ENCODE results near the gene OR51E2. TPM values are rescaled to one million over a fixed set of nuclear protein-coding genes. Genes with fewer than 3 reads are reported as not detected.

Gene OR51E2
- total and polyA plus RNA-seq, 2 of the 8 experiments (the other 6 are each of a cell fraction or from before 2014, with no cell fraction given) = not detected

DNA sequence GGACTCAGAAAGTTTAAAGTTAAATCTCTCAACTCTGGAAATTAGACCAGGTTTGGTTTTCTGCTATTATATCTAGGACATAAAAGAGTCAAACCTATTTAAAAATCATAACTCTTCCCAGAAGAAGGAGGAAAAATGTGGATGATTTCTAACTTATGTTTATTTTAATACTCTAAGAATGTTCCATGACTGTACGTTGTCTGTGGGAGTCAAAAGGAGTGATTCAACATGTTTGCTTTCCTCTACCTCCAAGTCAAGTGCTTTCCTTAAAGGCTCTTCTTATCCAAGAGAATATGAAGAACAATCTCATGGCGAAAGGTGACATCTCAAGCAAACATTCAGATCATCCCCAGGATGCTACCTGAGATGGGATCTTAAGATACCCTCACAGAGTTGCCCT lies 32.2 kb downstream of the OR51E2 start:
- Histone ChIP-seq H3K4me1 (replicated peaks in 1 of 4; ENCODE audit: control insufficient read depth in 3 of 4, insufficient read depth in 4 of 4, low read length in 3 of 4) (no peaks in the 10 kb centered on the region; a peak in 1 of 7 replicates), H3K23me2 (ENCODE audit: low read depth, low read length) (peaks cover 3% of the 10 kb centered on the region; the same call in 1 of the 2 replicates), H4K5ac (ENCODE audit: insufficient read length, low read depth, low read length) (no peak overlapping the region), H3K4me2 (ENCODE audit: insufficient read depth in 1 of 2, low read depth in 2 of 2, low read length in 2 of 2) (no peak overlapping the region), H2AFZ (ENCODE audit: low read length) (no peak overlapping the region), H2BK15ac (ENCODE audit: low read length) (no peak overlapping the region), H4K91ac (replicated peaks; ENCODE audit: insufficient read length, low read length) (no peak overlapping the region), H2BK5ac (ENCODE audit: low read depth, low read length) (no peak overlapping the region), H2BK120ac (replicated peaks; ENCODE audit: low read depth, low read length) (no peak overlapping the region), H2BK20ac (ENCODE audit: low read length) (no peak overlapping the region), H2AK5ac (ENCODE audit: low read depth, low read length) (no peak overlapping the region), H3K9ac (replicated peaks in 1 of 4; ENCODE audit: extremely low read depth in 1 of 4, low read depth in 3 of 4, low read length in 3 of 4) (no peak overlapping the region), H4K20me1 (replicated peaks in 1 of 2; ENCODE audit: control insufficient read depth in 1 of 2, insufficient read depth in 2 of 2, low read length in 2 of 2) (no peaks in the 10 kb centered on the region), H3K9me3 (ENCODE audit: insufficient read depth in 2 of 2, low read depth in 1 of 2, low read length in 1 of 2) (no peaks in the 10 kb centered on the region), H3K27ac (ENCODE audit: low read depth, low read length) (no peak overlapping the region), H3K27me3 (replicated peaks in 1 of 4; ENCODE audit: control insufficient read depth in 3 of 4, extremely low read depth in 1 of 4, insufficient read depth in 3 of 4, low read length in 3 of 4) (no peaks in the 10 kb centered on the region; a peak in 1 of 7 replicates), H2BK12ac (ENCODE audit: low read depth, low read length) (no peak overlapping the region), H3K23ac (ENCODE audit: insufficient read length) (no peak overlapping the region), H3K56ac (replicated peaks; ENCODE audit: insufficient read length, low read depth, low read length) (no peak overlapping the region), H3K79me2 (ENCODE audit: control insufficient read depth in 1 of 2, insufficient read depth in 2 of 2, low read length in 2 of 2) (no peaks in the 10 kb centered on the region), H3K18ac (ENCODE audit: extremely low read depth, low read length) (no peak overlapping the region), H3K79me1 (ENCODE audit: low read depth, low read length) (no peaks in the 10 kb centered on the region), H3K14ac (ENCODE audit: insufficient read length) (no peak overlapping the region), H3K36me3 (ENCODE audit: control insufficient read depth in 2 of 4, insufficient read depth in 4 of 4, low read length in 3 of 4) (no peaks in the 10 kb centered on the region), H3K4me3 (ENCODE audit: extremely low read depth in 1 of 4, insufficient read depth in 2 of 4, low read depth in 3 of 4, low read length in 4 of 4) (no peak overlapping the region), H3K4ac (replicated peaks; ENCODE audit: insufficient read length, low read depth, low read length) (no peak overlapping the region), H4K8ac (ENCODE audit: extremely low read depth, insufficient read depth, low read length) (no peak overlapping the region)
- POLR2A ChIA-PET (ENCODE audit: partially characterized antibody) = no interaction called here
- CTCF ChIA-PET (ENCODE audit: partially characterized antibody) = interaction anchor here (2.3 kb wide), 1 partner anchor 28 kb away, joined by 8 read pairs; the partner anchor contains the start of gene OR51D1
- DNase-seq (ENCODE audit: low read depth in 1 of 2, low spot score in 2 of 2) = no peak
- no peak for TF ChIP-seq RNF2 (IDR thresholded peaks at IDR 0.05; ENCODE audit: borderline replicate concordance, low read depth, low read length, missing control alignments, poor library complexity, severe bottlenecking)
- TF ChIP-seq BCL11A (IDR thresholded peaks at IDR 0.05; ENCODE audit: low read depth in 2 of 2, low read length in 2 of 2) = no peak
- TF ChIP-seq GABPA (IDR thresholded peaks at IDR 0.05; ENCODE audit: borderline replicate concordance, insufficient read depth, low read length) = no peak
- TF ChIP-seq EGR1 (IDR thresholded peaks at IDR 0.05; ENCODE audit: borderline replicate concordance, low read depth, low read length) = no peak
- 85% methylated on average over 2 of the region's 2 CpGs; no CpG with 5 or more reads in 1 of the 2 experiments for WGBS, 2 experiments (ENCODE audit: extremely low coverage in 1 of 2, insufficient coverage in 1 of 2, insufficient read length in 1 of 2, insufficient replicate concordance in 2 of 2, low coverage in 1 of 2, low lambda C conversion rate in 2 of 2, missing lambda C conversion rate in 1 of 2)
- FAIRE-seq = no peak
